Retinal pigment epithelial cell (primary cell): ENCODE measurements around the gene GRID2IP.
"Not testable (repeated sequence)": the region's sequence is repeated elsewhere in the genome, so short reads cannot be mapped to it uniquely, and the experiment has no call there.

Source experiments
- DNase-seq: peaks from one replicate; pipeline ENCODE4 v3.0.0-alpha.2; 2010; ENCODE audit warnings: low read depth
- H3K4me3 ChIP-seq: 2 replicates; pipeline ENCODE4 v1.5.1; 2011; ENCODE audit warnings: mild to moderate bottlenecking, low read length, control low read depth, moderate library complexity
- CTCF ChIP-seq: conservative IDR thresholded peaks from 2 replicates; pipeline ENCODE4 v1.5.1; 2011; ENCODE audit warnings: low read depth, low read length, control low read depth, inconsistent platforms

GRID2IP gene

DNA sequence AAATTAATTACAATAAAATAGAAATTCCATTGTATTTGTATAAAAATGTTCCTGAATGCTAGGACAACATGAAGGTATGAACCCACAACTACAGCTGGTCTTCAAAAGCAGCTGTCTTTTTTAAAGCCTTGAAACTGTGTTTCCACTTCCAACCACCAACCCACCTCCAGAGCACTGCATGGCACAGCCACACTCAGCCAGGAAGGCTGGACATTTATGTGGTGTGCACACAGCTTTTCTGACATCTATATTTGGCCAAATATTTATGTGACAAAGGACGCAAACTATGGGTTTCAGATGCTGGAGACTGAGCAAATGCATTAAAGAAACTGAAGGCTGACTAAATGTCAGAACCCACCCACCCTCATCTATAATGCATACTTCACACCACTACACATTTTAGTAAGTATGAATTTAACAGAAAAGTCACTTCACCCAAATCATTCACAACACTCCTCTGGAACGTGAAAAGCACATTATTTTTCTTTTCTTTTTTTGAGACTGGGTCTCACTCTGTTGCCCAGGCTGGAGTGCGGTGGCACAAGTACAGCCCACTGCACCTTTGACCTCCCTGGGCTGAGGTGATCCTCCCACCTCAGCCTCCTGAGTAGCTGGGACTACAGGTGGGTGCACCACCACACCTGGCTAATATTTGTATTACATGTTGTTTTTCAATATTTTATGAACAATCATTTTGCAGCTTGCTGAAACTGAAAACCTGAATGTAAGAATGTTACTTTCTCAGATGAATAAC, 75.7 kb downstream of the GRID2IP start:
- no peak for TF ChIP-seq CTCF
- H3K4me3 ChIP-seq, result no peak overlapping the region
- DNase-seq, result no peak

DNA sequence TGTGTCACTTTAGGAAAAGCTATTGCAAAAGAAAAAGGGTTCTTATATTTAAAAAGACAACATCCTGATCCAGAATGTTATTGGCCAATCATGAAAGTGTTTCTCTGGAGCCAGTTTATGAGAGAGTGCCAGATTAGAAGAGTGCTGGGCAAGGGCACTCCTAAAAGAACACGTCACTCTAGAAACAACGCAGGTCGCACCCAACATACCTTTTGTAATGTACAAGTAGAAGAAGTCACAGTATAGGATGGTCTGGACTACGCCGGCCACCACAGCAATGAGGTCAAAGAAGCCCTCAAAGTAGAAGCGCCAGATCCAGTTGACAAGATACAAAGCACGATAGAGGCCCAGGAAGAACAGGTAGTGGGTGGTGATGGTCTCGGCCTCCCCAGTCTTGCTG, 85.4 kb downstream of the GRID2IP start:
- H3K4me3 ChIP-seq, result no peak overlapping the region
- no peak for TF ChIP-seq CTCF
- DNase-seq, result no peak

DNA sequence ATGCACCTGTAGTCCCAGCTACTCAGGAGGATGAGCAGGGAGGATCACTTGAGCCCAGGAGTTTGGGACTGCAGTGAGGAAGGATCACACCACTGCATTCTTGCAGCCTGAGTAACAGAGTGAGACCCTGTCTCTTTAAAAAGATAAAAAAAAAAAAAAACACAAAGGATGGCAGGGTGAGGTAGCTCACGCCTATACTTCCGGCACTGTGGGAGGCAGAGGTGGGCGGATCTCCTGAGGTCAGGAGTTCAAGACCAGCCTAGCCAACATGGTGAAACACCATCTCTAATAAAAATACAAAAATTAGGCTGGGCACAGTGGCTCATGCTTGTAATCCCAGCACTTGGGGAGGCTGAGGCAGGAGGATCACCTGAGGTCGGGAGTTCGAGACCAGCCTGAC, 87.7 kb downstream of the GRID2IP start:
- DNase-seq, H3K4me3 ChIP-seq: not testable (repeated sequence)

GRCh38 chr7:6461946-6462550, 89.2 kb downstream of the GRID2IP start:
- TF ChIP-seq CTCF, result no peak
- no peak overlapping the region for H3K4me3 ChIP-seq
- no peak for DNase-seq

- DNase-seq, result no peak
- no peak for TF ChIP-seq CTCF
- H3K4me3 ChIP-seq, result no peak overlapping the region
These were observed 90.2 kb downstream of the GRID2IP start for GRCh38 chr7:6460990-6461584.

- no peak for TF ChIP-seq CTCF
- H3K4me3 ChIP-seq, result no peak overlapping the region
- no peak for DNase-seq
These were observed 91.0 kb downstream of the GRID2IP start for GRCh38 chr7:6460303-6460702.

GRCh38 chr7:6458676-6459075, 92.6 kb downstream of the GRID2IP start:
- DNase-seq, H3K4me3 ChIP-seq: not testable (repeated sequence)

DNA sequence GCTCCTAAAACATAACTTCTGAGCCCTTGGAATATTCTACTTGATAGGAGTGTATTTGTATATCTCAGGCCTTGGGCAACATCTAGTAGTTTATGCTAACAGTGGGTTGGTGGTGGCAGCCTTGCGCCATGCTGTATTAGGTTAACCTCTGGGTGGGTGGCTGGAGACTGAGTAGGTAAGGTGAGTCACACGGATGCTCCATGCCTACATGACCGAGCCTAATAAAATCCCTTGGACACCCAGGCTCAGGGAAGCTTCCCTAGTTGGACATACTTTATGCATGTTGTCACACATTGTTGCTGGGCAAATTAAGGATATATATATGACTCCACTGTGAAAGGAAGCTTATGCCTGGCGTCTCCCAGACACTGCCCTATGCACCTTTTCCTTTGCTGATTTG, 97.5 kb downstream of the GRID2IP start:
- H3K4me3 ChIP-seq, result no peak overlapping the region
- no peak for TF ChIP-seq CTCF
- peak; percentile 38 for DNase-seq
